ENCODE measurements around the gene RNF41.

DNA sequence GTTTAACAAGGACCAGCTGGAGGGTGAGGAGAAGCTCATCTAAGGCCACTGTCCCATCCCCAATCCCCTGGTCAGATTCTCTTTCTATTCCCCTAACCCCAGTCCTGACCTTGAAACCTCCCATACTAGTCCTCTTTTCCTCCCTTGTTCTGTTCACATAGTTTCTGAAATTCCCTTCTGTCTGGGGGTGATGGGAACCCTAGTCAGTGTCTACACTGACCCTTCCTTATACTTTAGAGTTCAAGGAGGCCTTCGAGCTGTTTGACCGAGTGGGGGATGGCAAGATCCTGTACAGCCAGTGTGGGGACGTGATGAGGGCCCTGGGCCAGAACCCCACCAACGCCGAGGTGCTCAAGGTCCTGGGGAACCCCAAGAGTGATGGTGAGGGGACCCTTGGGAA is 66.9 kb downstream of the RNF41 start:
- TF ChIP-seq, protein P1, sequence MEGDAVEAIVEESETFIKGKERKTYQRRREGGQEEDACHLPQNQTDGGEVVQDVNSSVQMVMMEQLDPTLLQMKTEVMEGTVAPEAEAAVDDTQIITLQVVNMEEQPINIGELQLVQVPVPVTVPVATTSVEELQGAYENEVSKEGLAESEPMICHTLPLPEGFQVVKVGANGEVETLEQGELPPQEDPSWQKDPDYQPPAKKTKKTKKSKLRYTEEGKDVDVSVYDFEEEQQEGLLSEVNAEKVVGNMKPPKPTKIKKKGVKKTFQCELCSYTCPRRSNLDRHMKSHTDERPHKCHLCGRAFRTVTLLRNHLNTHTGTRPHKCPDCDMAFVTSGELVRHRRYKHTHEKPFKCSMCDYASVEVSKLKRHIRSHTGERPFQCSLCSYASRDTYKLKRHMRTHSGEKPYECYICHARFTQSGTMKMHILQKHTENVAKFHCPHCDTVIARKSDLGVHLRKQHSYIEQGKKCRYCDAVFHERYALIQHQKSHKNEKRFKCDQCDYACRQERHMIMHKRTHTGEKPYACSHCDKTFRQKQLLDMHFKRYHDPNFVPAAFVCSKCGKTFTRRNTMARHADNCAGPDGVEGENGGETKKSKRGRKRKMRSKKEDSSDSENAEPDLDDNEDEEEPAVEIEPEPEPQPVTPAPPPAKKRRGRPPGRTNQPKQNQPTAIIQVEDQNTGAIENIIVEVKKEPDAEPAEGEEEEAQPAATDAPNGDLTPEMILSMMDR (IDR thresholded peaks at IDR 0.05) = no peak
- no peak for TF ChIP-seq EP300 (IDR thresholded peaks at IDR 0.05; ENCODE audit: borderline replicate concordance in 1 of 2, low read depth in 1 of 2, low read length in 1 of 2)
- TF ChIP-seq RAD21 (IDR thresholded peaks at IDR 0.05; ENCODE audit: low read length) = no peak
- no peak for TF ChIP-seq EZH2phosphoT487 (IDR thresholded peaks at IDR 0.05; ENCODE audit: borderline replicate concordance, low read depth)
- no peak for TF ChIP-seq MEF2A (IDR thresholded peaks at IDR 0.05; ENCODE audit: borderline replicate concordance, low read depth)
